GM23248 (cell line): Measurements from ENCODE around the gene KREMEN1. TPM values are rescaled to one million over a fixed set of nuclear protein-coding genes. Genes with fewer than 3 reads are reported as not detected.
A peak's percentile ranks its signal among the peaks of the same experiment; 100 is the strongest.

Experiments used
- DNase-seq: peaks from one replicate; pipeline ENCODE4 v3.0.0-alpha.2; 2015
- H2AFZ ChIP-seq: fragments of 200-600 bp; sonication (generic); 2 replicates; pipeline ENCODE4 v1.6.1; 2016; ENCODE audit warnings: antibody characterized with exemption
- H3F3A ChIP-seq: fragments of 200-600 bp; sonication (generic); 2 replicates; pipeline ENCODE4 v1.6.1; 2016; ENCODE audit warnings: mild to moderate bottlenecking, antibody characterized with exemption, mixed run types; ENCODE audit not compliant: insufficient read depth
- H3K27ac ChIP-seq: fragments of 200-600 bp; sonication (generic); 2 replicates; pipeline ENCODE4 v1.5.1; 2016; ENCODE audit warnings: mild to moderate bottlenecking
- H3K27me3 ChIP-seq: fragments of 200-600 bp; sonication (generic); replicated peaks from 2 replicates; pipeline ENCODE4 v1.6.1; 2016; ENCODE audit warnings: mild to moderate bottlenecking; ENCODE audit not compliant: insufficient read depth
- H3K36me3 ChIP-seq: fragments of 200-600 bp; sonication (generic); 2 replicates; pipeline ENCODE4 v1.6.1; 2016; ENCODE audit warnings: low read depth, mild to moderate bottlenecking
- H3K4me1 ChIP-seq: fragments of 200-600 bp; sonication (generic); 2 replicates; pipeline ENCODE4 v1.6.1; 2016; ENCODE audit warnings: mild to moderate bottlenecking; ENCODE audit not compliant: insufficient read depth
- H3K4me2 ChIP-seq: fragments of 200-600 bp; sonication (generic); one replicate; pipeline ENCODE4 v1.6.1; 2016; ENCODE audit warnings: mild to moderate bottlenecking; ENCODE audit not compliant: unreplicated experiment
- H3K4me3 ChIP-seq: fragments of 200-600 bp; sonication (generic); 2 replicates; pipeline ENCODE4 v1.5.1; 2016; ENCODE audit warnings: mild to moderate bottlenecking
- H3K79me2 ChIP-seq: fragments of 200-600 bp; sonication (generic); 2 replicates; pipeline ENCODE4 v1.6.1; 2016; ENCODE audit warnings: mild to moderate bottlenecking; ENCODE audit not compliant: insufficient read depth
- H3K9ac ChIP-seq: fragments of 200-600 bp; sonication (generic); 2 replicates; pipeline ENCODE4 v1.6.1; 2016; ENCODE audit warnings: mild to moderate bottlenecking
- H3K9me2 ChIP-seq: fragments of 200-600 bp; sonication (generic); 2 replicates; pipeline ENCODE4 v1.6.1; 2016; ENCODE audit warnings: mixed run types, mild to moderate bottlenecking, moderate library complexity; ENCODE audit not compliant: insufficient read depth
- H3K9me3 ChIP-seq: fragments of 200-600 bp; sonication (generic); one replicate; pipeline ENCODE4 v1.6.1; 2017; ENCODE audit warnings: low read depth
- H4K20me1 ChIP-seq: fragments of 200-600 bp; sonication (generic); 2 replicates; pipeline ENCODE4 v1.6.0; 2016; ENCODE audit not compliant: insufficient read depth
- EZH2 ChIP-seq: fragments of 200-600 bp; sonication (generic); IDR thresholded peaks from 2 replicates; pipeline ENCODE4 v1.6.1; 2018; ENCODE audit warnings: antibody characterized with exemption, mild to moderate bottlenecking; ENCODE audit not compliant: insufficient read depth, poor library complexity, severe bottlenecking
- EZH2phosphoT487 ChIP-seq: fragments of 200-600 bp; sonication (generic); IDR thresholded peaks from 2 replicates; pipeline ENCODE4 v1.6.1; 2018; ENCODE audit warnings: antibody characterized with exemption, moderate library complexity, mild to moderate bottlenecking, low read depth; ENCODE audit not compliant: insufficient read depth
- WGBS, 2 experiments: methylation state at CpG; one replicate each; pipeline ENCODE4 v1.1.6; 2015 to 2017; ENCODE audit warnings: low lambda C conversion rate in 2 of 2, low coverage in 1 of 2; ENCODE audit errors: missing lambda C conversion rate in 2 of 2; 5-methylcytosine and 5-hydroxymethylcytosine counted together
- in situ Hi-C: fragments of 300-500 bp; cut with MboI; formaldehyde crosslinking; loops from 2 replicates; pipeline ENCODE4 v1.15.0; 2020
- polyA plus RNA-seq: library from polyadenylated mRNA; unstranded; fragments of >200 nt; fragmentation: Nextera tagmentation; extraction: Ambion mirVana; gene quantifications from 2 replicates; pipeline ENCODE4 v1.2.1, GENCODE V29; 2016
- total RNA-seq: library from RNA; depleted of rRNA; stranded (reverse); fragments of >200 nt; shearing (Covaris generic); gene quantifications from 2 replicates; pipeline ENCODE4 v1.2.3, GENCODE V29; 2014

The KREMEN1 gene
- total and polyA plus RNA-seq, 2 experiments from 2014 or later = 4.3 to 4.4 TPM

GRCh38 chr22:29155966-29156365, 83.1 kb downstream of the KREMEN1 start:
- H3K79me2 ChIP-seq = no peaks in the 10 kb centered on the region
- 88 to 95% methylated on average over 1 of the region's 1 CpG for WGBS, 2 experiments
- no peaks in the 10 kb centered on the region for H3K36me3 ChIP-seq
- no peaks in the 10 kb centered on the region for H3K27me3 ChIP-seq
- no peak overlapping the region for H3K4me3 ChIP-seq
- TF ChIP-seq EZH2 (no peak), EZH2phosphoT487 (no peak)
- no peaks in the 10 kb centered on the region for H3K4me1 ChIP-seq
- H3K4me2 ChIP-seq = no peak overlapping the region
- in situ Hi-C loops = no loop called here
- no peaks in the 10 kb centered on the region for H3F3A ChIP-seq
- no peak for DNase-seq
- H3K9ac ChIP-seq = no peak overlapping the region
- H3K27ac ChIP-seq = no peak overlapping the region
- H4K20me1 ChIP-seq = no peaks in the 10 kb centered on the region
- no peaks in the 10 kb centered on the region for H3K9me3 ChIP-seq
- H3K9me2 ChIP-seq = no peaks in the 10 kb centered on the region
- no peak overlapping the region for H2AFZ ChIP-seq

GRCh38 chr22:29156507-29156906, 83.7 kb downstream of the KREMEN1 start:
- Histone ChIP-seq H3K9ac (no peak overlapping the region), H3K27ac (no peak overlapping the region), H3K9me3 (no peaks in the 10 kb centered on the region), H3K27me3 (no peaks in the 10 kb centered on the region), H3K36me3 (no peaks in the 10 kb centered on the region), H4K20me1 (no peaks in the 10 kb centered on the region), H3K79me2 (no peaks in the 10 kb centered on the region), H2AFZ (no peak overlapping the region), H3K9me2 (no peaks in the 10 kb centered on the region), H3K4me1 (no peaks in the 10 kb centered on the region), H3K4me2 (no peak overlapping the region), H3F3A (no peaks in the 10 kb centered on the region), H3K4me3 (no peak overlapping the region)
- TF ChIP-seq EZH2phosphoT487 (no peak), EZH2 (no peak)
- in situ Hi-C loops = no loop called here
- peak; percentile 10 for DNase-seq
- 47 to 60% methylated on average over 7 of the region's 9 CpGs for WGBS, 2 experiments

GRCh38 chr22:29157759-29158535, 85.1 kb downstream of the KREMEN1 start:
- H3K27ac ChIP-seq = no peak overlapping the region
- H3K9me3 ChIP-seq = no peaks in the 10 kb centered on the region
- no peaks in the 10 kb centered on the region for H4K20me1 ChIP-seq
- no peak overlapping the region for H3K4me2 ChIP-seq
- in situ Hi-C loops = no loop called here
- H3K79me2 ChIP-seq = no peaks in the 10 kb centered on the region
- H3K4me1 ChIP-seq = no peaks in the 10 kb centered on the region
- no peak overlapping the region for H3K4me3 ChIP-seq
- WGBS, 2 experiments = 83 to 85% methylated on average over 11 of the region's 11 CpGs
- no peak overlapping the region for H3K9ac ChIP-seq
- no peak for DNase-seq
- H3K36me3 ChIP-seq = no peaks in the 10 kb centered on the region
- TF ChIP-seq EZH2phosphoT487 (no peak), EZH2 (no peak)
- no peak overlapping the region for H2AFZ ChIP-seq
- no peaks in the 10 kb centered on the region for H3K27me3 ChIP-seq
- no peaks in the 10 kb centered on the region for H3K9me2 ChIP-seq
- H3F3A ChIP-seq = no peaks in the 10 kb centered on the region

GRCh38 chr22:29158546-29158945, 85.7 kb downstream of the KREMEN1 start:
- in situ Hi-C loops = no loop called here

GRCh38 chr22:29163808-29164207, 91.0 kb downstream of the KREMEN1 start:
- Histone ChIP-seq H3K27ac (no peak overlapping the region), H2AFZ (no peak overlapping the region), H3K9ac (no peak overlapping the region), H3K9me3 (no peaks in the 10 kb centered on the region), H3F3A (no peaks in the 10 kb centered on the region), H3K4me1 (no peaks in the 10 kb centered on the region), H3K4me2 (no peak overlapping the region), H3K4me3 (no peak overlapping the region), H3K27me3 (no peaks in the 10 kb centered on the region), H3K36me3 (no peaks in the 10 kb centered on the region), H3K9me2 (no peaks in the 10 kb centered on the region), H4K20me1 (no peaks in the 10 kb centered on the region), H3K79me2 (no peaks in the 10 kb centered on the region)
- WGBS, 2 experiments = 80 to 82% methylated on average over 13 of the region's 13 CpGs
- no peak for DNase-seq
- no peak for TF ChIP-seq EZH2
- TF ChIP-seq EZH2phosphoT487 = no peak
- in situ Hi-C loops = no loop called here

More at GRCh38 chr22:29158546-29158945, 85.7 kb downstream of the KREMEN1 start:
- H3K79me2 ChIP-seq = no peaks in the 10 kb centered on the region
- no peak overlapping the region for H3K4me3 ChIP-seq
- H3K9ac ChIP-seq = no peak overlapping the region
- TF ChIP-seq EZH2phosphoT487 (no peak), EZH2 (no peak)
- H3K27ac ChIP-seq = no peak overlapping the region
- H3K9me3 ChIP-seq = no peaks in the 10 kb centered on the region
- H4K20me1 ChIP-seq = no peaks in the 10 kb centered on the region
- no peak overlapping the region for H2AFZ ChIP-seq
- WGBS, 2 experiments = 80 to 86% methylated on average over 5 of the region's 5 CpGs
- no peak overlapping the region for H3K4me2 ChIP-seq
- no peaks in the 10 kb centered on the region for H3K36me3 ChIP-seq
- H3K9me2 ChIP-seq = no peaks in the 10 kb centered on the region
- no peak for DNase-seq
- no peaks in the 10 kb centered on the region for H3K4me1 ChIP-seq
- no peaks in the 10 kb centered on the region for H3K27me3 ChIP-seq
- H3F3A ChIP-seq = no peaks in the 10 kb centered on the region
